Measurements from ENCODE around the gene FBL. TPM values are rescaled to one million over a fixed set of nuclear protein-coding genes. Genes with fewer than 3 reads are reported as not detected.
A peak's percentile ranks its signal among the peaks of the same experiment; 100 is the strongest.

FBL gene
- total and polyA plus RNA-seq, 2 of the 13 experiments (the other 11 are each of a cell fraction or from before 2014, with no cell fraction given) = 153 to 468 TPM

- Histone ChIP-seq H3K9me3 (ENCODE audit: low read length) (no peaks in the 10 kb centered on the region), H3K4me1 (ENCODE audit: insufficient read depth, low read length) (no peaks in the 10 kb centered on the region), H3K4me2 (ENCODE audit: low read depth, low read length) (no peak overlapping the region), H3K79me2 (ENCODE audit: insufficient read depth, low read length) (no peaks in the 10 kb centered on the region), H4K20me1 (ENCODE audit: insufficient read depth, low read length) (no peaks in the 10 kb centered on the region), H3K27me3 (ENCODE audit: control insufficient read depth in 1 of 2, insufficient read depth in 2 of 2, low read length in 2 of 2) (no peaks in the 10 kb centered on the region), H2AFZ (ENCODE audit: low read length) (no peak overlapping the region), H3K4me3 (replicated peaks in 1 of 3; ENCODE audit: insufficient read depth in 1 of 3, low read depth in 2 of 3, low read length in 3 of 3) (no peak overlapping the region), H3K36me3 (replicated peaks in 1 of 2; ENCODE audit: control insufficient read depth in 1 of 2, insufficient read depth in 2 of 2, low read length in 2 of 2) (peaks cover 31 to 66% of the 10 kb centered on the region in 2 experiments), H3K27ac (ENCODE audit: extremely low read length, insufficient read depth, low read length) (no peak overlapping the region), H3K9ac (ENCODE audit: insufficient read depth, low read depth, low read length) (no peak overlapping the region)
- FAIRE-seq = no peak
- WGBS (ENCODE audit: low lambda C conversion rate) = 99% methylated on average over 5 of the region's 5 CpGs
- TF ChIP-seq ZNF205 (CRISPR knock-in tag; IDR thresholded peaks at IDR 0.05) (no peak), RBM22 (optimal IDR thresholded peaks at IDR 0.05; ENCODE audit: low read length) (peak; percentile 51)
- in situ Hi-C loops (cut with HindIII; ENCODE audit: extremely low pct_ligation_motif_present, low pct_unique_long_range_greater_than_20kb) = no loop called here
- no peak for DNase-seq (ENCODE audit: low spot score)
- ChIA-PET POLR2A (no interaction called here), CTCF (ENCODE audit: low intra/inter-chr PET ratio, low total read pairs) (no interaction called here)
- ATAC-seq = no peak
- no TSS peak for BruUV-seq (replicated peaks)
- intact Hi-C loops (cut with micrococcal nuclease; ENCODE audit: unreplicated experiment) = no loop called here
Measured at GRCh38 chr19:39832341-39833083, 13.7 kb downstream of the FBL start.

GRCh38 chr19:39831679-39832078, 14.5 kb downstream of the FBL start:
- Histone ChIP-seq H3K27ac (ENCODE audit: extremely low read length, insufficient read depth, low read length) (no peak overlapping the region), H3K36me3 (replicated peaks in 1 of 2; ENCODE audit: control insufficient read depth in 1 of 2, insufficient read depth in 2 of 2, low read length in 2 of 2) (peaks cover 28 to 64% of the 10 kb centered on the region in 2 experiments), H3K79me2 (ENCODE audit: insufficient read depth, low read length) (no peaks in the 10 kb centered on the region), H3K9ac (ENCODE audit: insufficient read depth, low read depth, low read length) (no peak overlapping the region), H4K20me1 (ENCODE audit: insufficient read depth, low read length) (no peaks in the 10 kb centered on the region), H3K9me3 (ENCODE audit: low read length) (no peaks in the 10 kb centered on the region), H2AFZ (ENCODE audit: low read length) (no peak overlapping the region), H3K27me3 (ENCODE audit: control insufficient read depth in 1 of 2, insufficient read depth in 2 of 2, low read length in 2 of 2) (no peaks in the 10 kb centered on the region), H3K4me2 (ENCODE audit: low read depth, low read length) (no peak overlapping the region), H3K4me3 (replicated peaks in 1 of 3; ENCODE audit: insufficient read depth in 1 of 3, low read depth in 2 of 3, low read length in 3 of 3) (no peak overlapping the region), H3K4me1 (ENCODE audit: insufficient read depth, low read length) (no peaks in the 10 kb centered on the region)
- 97% methylated on average over 16 of the region's 16 CpGs for WGBS (ENCODE audit: low lambda C conversion rate)
- FAIRE-seq = no peak
- no TSS peak for BruUV-seq (replicated peaks)
- no peak for ATAC-seq
- POLR2A ChIA-PET = no interaction called here
- CTCF ChIA-PET (ENCODE audit: low intra/inter-chr PET ratio, low total read pairs) = no interaction called here
- in situ Hi-C loops (cut with HindIII; ENCODE audit: extremely low pct_ligation_motif_present, low pct_unique_long_range_greater_than_20kb) (no loop called here), intact Hi-C loops (cut with micrococcal nuclease; ENCODE audit: unreplicated experiment) (no loop called here)
- DNase-seq (ENCODE audit: low spot score) = no peak
- TF ChIP-seq ZKSCAN5 (CRISPR knock-in tag; IDR thresholded peaks at IDR 0.05) = no peak
- TF ChIP-seq ZSCAN22 (CRISPR knock-in tag; IDR thresholded peaks at IDR 0.05) = no peak
- no peak for TF ChIP-seq SP1 (IDR thresholded peaks at IDR 0.05)
- no peak for TF ChIP-seq SP1 (CRISPR knock-in tag; IDR thresholded peaks at IDR 0.05)
- no peak for TF ChIP-seq ZNF232 (CRISPR knock-in tag; IDR thresholded peaks at IDR 0.05; ENCODE audit: borderline replicate concordance)
